Measurements from ENCODE around the gene FXYD5. TPM values are rescaled to one million over a fixed set of nuclear protein-coding genes. Genes with fewer than 3 reads are reported as not detected.

FXYD5 gene
- total and polyA plus RNA-seq, 9 of the 15 experiments (the other 6 are each of a cell fraction or from before 2014, with no cell fraction given) = 104 to 537 (median 174) TPM

GRCh38 chr19:35124098-35125060 is 30.2 kb upstream of the FXYD5 start (continued):
- TF ChIP-seq U2AF1 (optimal IDR thresholded peaks at IDR 0.05; ENCODE audit: low read depth, low read length) (no peak), CGGBP1 (CRISPR knock-in tag; IDR thresholded peaks at IDR 0.05) (no peak), ZBTB43 (CRISPR knock-in tag; IDR thresholded peaks at IDR 0.05) (no peak), ESRRB (CRISPR knock-in tag; IDR thresholded peaks at IDR 0.05; ENCODE audit: borderline replicate concordance) (no peak), POLR3G (IDR thresholded peaks at IDR 0.05; ENCODE audit: extremely low read depth, insufficient read length, insufficient replicate concordance) (no peak), ARID2 (IDR thresholded peaks at IDR 0.05) (no peak), MAZ (CRISPR knock-in tag; conservative IDR thresholded peaks at IDR 0.05 in 1 of 2, IDR thresholded peaks at IDR 0.05 in 1 of 2) (peak; percentile 47 to 85; a peak in 3 of 4 replicates), EHMT2 (IDR thresholded peaks at IDR 0.05) (no peak), SMARCE1 (IDR thresholded peaks at IDR 0.05) (0 out of 2 replicates have a peak, but pooled peaks have one; percentile 21), SP1 (CRISPR knock-in tag; IDR thresholded peaks at IDR 0.05) (peak; percentile 69), ZBTB5 (IDR thresholded peaks at IDR 0.05) (no peak), NR1H2 (CRISPR knock-in tag; IDR thresholded peaks at IDR 0.05) (no peak), ZEB2 (IDR thresholded peaks at IDR 0.05) (no peak), ZNF232 (CRISPR knock-in tag; IDR thresholded peaks at IDR 0.05) (no peak), KAT2B (IDR thresholded peaks at IDR 0.05; ENCODE audit: low read depth, low read length) (no peak), FOXP1 (CRISPR knock-in tag; IDR thresholded peaks at IDR 0.05) (0 out of 2 replicates have a peak, but pooled peaks have one; percentile 40), SMAD2 (IDR thresholded peaks at IDR 0.05; ENCODE audit: low read depth, low read length) (no peak), ARID3A (IDR thresholded peaks at IDR 0.05; ENCODE audit: borderline replicate concordance, low read depth, low read length) (no peak), ZNF280B (CRISPR knock-in tag; IDR thresholded peaks at IDR 0.05) (no peak), CBFA2T2 (conservative IDR thresholded peaks at IDR 0.05) (no peak), NFYB (IDR thresholded peaks at IDR 0.05; ENCODE audit: extremely low read depth, insufficient read length) (no peak)
